Subcutaneous abdominal adipose tissue (tissue), 5 donors: ENCODE results near the gene RFXANK.

Experiments used
- H3K27ac ChIP-seq: one replicate; pipeline ENCODE4 v1.7.0; 2013; ENCODE audit warnings: low read depth, mild to moderate bottlenecking, inconsistent platforms, low read length, moderate library complexity
- H3K27me3 ChIP-seq, 5 donors: one replicate each; pipeline ENCODE4 v1.7.0; 2013; ENCODE audit warnings: low read length in 5 of 5, inconsistent platforms in 1 of 5; ENCODE audit not compliant: control insufficient read depth in 5 of 5, insufficient read depth in 4 of 5
- H3K36me3 ChIP-seq, 5 donors: one replicate each; pipeline ENCODE4 v1.7.0; 2013; ENCODE audit warnings: low read length in 5 of 5; ENCODE audit not compliant: control insufficient read depth in 5 of 5, insufficient read depth in 5 of 5
- H3K4me1 ChIP-seq, 5 donors: one replicate each; pipeline ENCODE4 v1.7.0; 2013; ENCODE audit warnings: low read length in 5 of 5, mild to moderate bottlenecking in 3 of 5, moderate library complexity in 1 of 5; ENCODE audit not compliant: control insufficient read depth in 5 of 5, insufficient read depth in 5 of 5
- H3K4me3 ChIP-seq, 5 donors: one replicate each; pipeline ENCODE4 v1.7.0; 2013; ENCODE audit warnings: low read length in 5 of 5, low read depth in 1 of 5
- H3K9ac ChIP-seq, 5 donors: one replicate each; pipeline ENCODE4 v1.7.0; 2013; ENCODE audit warnings: low read length in 5 of 5, mild to moderate bottlenecking in 4 of 5, moderate library complexity in 3 of 5
- H3K9me3 ChIP-seq, 5 donors: one replicate each; pipeline ENCODE4 v1.7.0; 2013; ENCODE audit warnings: low read length in 5 of 5; ENCODE audit not compliant: control insufficient read depth in 5 of 5
- donor health status: healthy.
- donor health status: healthy.
- donor health status: healthy.
- donor health status: healthy.
- donor health status: healthy.

RFXANK gene

GRCh38 chr19:19205416-19206410, 13.7 kb downstream of the RFXANK start:
- peaks cover 0 to 12% (median 5%) of the 10 kb centered on the region in 5 donors for H3K36me3 ChIP-seq
- H3K4me1 ChIP-seq = peaks cover 3 to 14% (median 11%) of the 10 kb centered on the region in 5 donors
- H3K4me3 ChIP-seq = no peak overlapping the region
- H3K27me3 ChIP-seq = peaks cover 0 to 23% (median 12%) of the 10 kb centered on the region in 5 donors
- H3K9ac ChIP-seq = no peak overlapping the region
- no peak overlapping the region for H3K27ac ChIP-seq
- no peaks in the 10 kb centered on the region for H3K9me3 ChIP-seq

- peaks cover 3 to 14% (median 11%) of the 10 kb centered on the region in 5 donors for H3K4me1 ChIP-seq
- no peaks in the 10 kb centered on the region for H3K9me3 ChIP-seq
- peaks cover 0 to 3% (median 0%) of the 10 kb centered on the region in 5 donors for H3K36me3 ChIP-seq
- H3K4me3 ChIP-seq = no peak overlapping the region
- H3K27me3 ChIP-seq = peaks cover 8 to 31% (median 22%) of the 10 kb centered on the region in 5 donors
- H3K27ac ChIP-seq = no peak overlapping the region
- no peak overlapping the region for H3K9ac ChIP-seq
These were observed 14.9 kb downstream of the RFXANK start for GRCh38 chr19:19206938-19207337.

GRCh38 chr19:19207637-19208572, 15.8 kb downstream of the RFXANK start:
- no peaks in the 10 kb centered on the region for H3K9me3 ChIP-seq
- no peak overlapping the region for H3K27ac ChIP-seq
- peaks cover 17 to 40% (median 29%) of the 10 kb centered on the region in 5 donors for H3K27me3 ChIP-seq
- H3K9ac ChIP-seq = no peak overlapping the region
- no peak overlapping the region for H3K4me3 ChIP-seq
- H3K4me1 ChIP-seq = peaks cover 0 to 5% (median 2%) of the 10 kb centered on the region in 5 donors
- no peaks in the 10 kb centered on the region for H3K36me3 ChIP-seq

DNA sequence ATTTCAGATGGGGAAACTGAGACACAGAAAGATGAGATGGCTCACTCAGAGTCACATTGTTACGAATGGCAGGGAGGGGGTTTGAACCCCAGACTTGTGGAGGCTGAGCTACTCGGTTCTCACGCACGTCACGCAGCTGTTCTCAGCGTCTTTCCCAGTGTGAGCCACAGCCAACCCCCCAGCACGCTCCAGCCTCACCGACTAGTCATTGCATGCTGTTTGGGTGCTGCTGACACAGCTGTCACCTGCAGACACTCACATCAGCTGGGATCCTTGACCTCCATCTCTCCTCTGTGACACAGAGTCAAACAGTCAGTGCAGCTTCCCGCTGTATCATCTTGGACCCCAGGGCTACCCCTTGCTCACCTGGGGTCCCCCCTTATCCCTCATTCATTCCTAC, 17.3 kb downstream of the RFXANK start:
- Histone ChIP-seq H3K36me3 (no peaks in the 10 kb centered on the region), H3K27ac (no peak overlapping the region), H3K9me3 (peaks cover 0 to 2% (median 0%) of the 10 kb centered on the region in 5 donors), H3K4me3 (no peak overlapping the region), H3K27me3 (peaks cover 20 to 54% (median 44%) of the 10 kb centered on the region in 5 donors), H3K9ac (no peak overlapping the region), H3K4me1 (no peaks in the 10 kb centered on the region)

DNA sequence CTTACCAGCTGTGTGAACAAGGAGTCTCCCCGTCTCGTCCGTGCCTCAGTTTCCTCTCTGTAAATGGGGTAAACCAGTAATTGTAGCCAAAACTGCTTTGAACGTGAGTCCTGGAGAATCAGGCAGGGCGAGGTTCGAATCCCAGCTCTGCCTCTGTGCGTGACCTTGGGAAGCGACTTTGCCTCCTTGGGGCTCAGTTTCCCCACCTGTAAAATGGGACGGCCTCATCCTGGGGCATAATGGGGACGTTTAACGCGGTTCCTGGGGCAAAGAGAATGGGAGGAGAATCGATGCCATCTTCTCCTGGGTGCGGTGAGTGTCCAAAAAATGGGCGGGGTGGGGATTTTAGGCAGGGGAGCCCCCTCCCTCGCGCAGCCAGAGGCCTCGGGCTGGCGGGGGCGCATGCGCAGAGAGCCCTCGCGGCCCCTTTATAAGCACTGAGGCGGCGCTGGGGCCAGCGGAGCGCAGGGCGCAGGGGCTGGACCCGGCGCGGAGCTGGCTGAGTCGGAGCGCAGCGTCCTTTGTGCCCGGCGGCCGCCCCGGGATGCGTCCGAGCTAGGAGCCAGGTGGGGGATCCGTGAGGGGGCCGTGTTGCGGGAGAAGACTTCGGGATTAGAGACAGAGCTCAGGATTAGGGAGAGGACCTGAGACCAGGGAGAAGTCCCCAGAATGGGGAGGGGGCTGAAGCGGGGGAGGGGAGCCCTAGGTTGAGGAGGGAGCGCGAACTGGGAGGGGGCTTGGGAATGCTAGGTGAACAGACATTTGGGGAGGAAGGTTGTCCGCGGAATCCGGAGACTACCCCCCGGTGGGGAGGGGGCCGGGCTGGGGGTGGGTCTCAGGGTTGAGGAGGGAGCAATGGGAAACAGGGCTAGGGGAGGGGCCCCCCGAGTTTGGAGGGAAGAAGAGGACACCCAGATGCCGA, 19.7 kb downstream of the RFXANK start, which contains the start of gene NCAN:
Gene NCAN, plus strand, starts transcription at position 460 of the 922 bp plus-strand sequence. CDS start 4,996 bp downstream, outside the sequence.
- Histone ChIP-seq H3K4me1 (no peaks in the 10 kb centered on the region), H3K27me3 (peaks cover 20 to 62% (median 48%) of the 10 kb centered on the region in 5 donors), H3K9me3 (peaks cover 0 to 2% (median 0%) of the 10 kb centered on the region in 5 donors)

GRCh38 chr19:19212916-19213315, 20.9 kb downstream of the RFXANK start:
- Histone ChIP-seq H3K4me3 (no peak overlapping the region), H3K27me3 (peaks cover 20 to 54% (median 40%) of the 10 kb centered on the region in 5 donors), H3K9ac (no peak overlapping the region), H3K27ac (no peak overlapping the region), H3K36me3 (no peaks in the 10 kb centered on the region), H3K4me1 (no peaks in the 10 kb centered on the region), H3K9me3 (peaks cover 0 to 5% (median 2%) of the 10 kb centered on the region in 5 donors)

More for the DNA sequence above, 19.7 kb downstream of the RFXANK start, which contains the start of gene NCAN:
- Histone ChIP-seq H3K9ac (no peak within 1 kb of the TSS), H3K36me3 (no peaks in the 10 kb centered on the region), H3K4me3 (no peak within 1 kb of the TSS), H3K27ac (no peak within 1 kb of the TSS)

- H3K36me3 ChIP-seq = no peaks in the 10 kb centered on the region
- H3K9ac ChIP-seq = no peak overlapping the region
- no peaks in the 10 kb centered on the region for H3K4me1 ChIP-seq
- H3K27me3 ChIP-seq = peaks cover 20 to 54% (median 38%) of the 10 kb centered on the region in 5 donors
- H3K9me3 ChIP-seq = peaks cover 0 to 5% (median 2%) of the 10 kb centered on the region in 5 donors
- no peak overlapping the region for H3K4me3 ChIP-seq
- H3K27ac ChIP-seq = no peak overlapping the region
These were observed 21.5 kb downstream of the RFXANK start for GRCh38 chr19:19213426-19214158.

DNA sequence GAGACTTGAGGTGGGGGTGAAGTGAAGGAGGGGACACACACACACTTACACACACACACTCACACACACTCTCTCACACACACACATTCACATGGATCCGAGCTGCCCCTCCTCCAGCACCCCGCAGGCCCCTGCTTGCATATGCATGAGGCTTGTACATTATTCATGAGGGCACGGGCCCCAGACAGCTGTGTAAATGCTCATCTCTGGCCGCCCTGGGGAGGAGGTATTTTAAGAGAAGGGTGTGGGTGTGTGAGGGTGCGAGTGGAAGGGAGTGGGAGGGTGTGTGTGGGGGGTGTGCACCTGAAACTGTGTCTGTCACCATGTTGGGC, 22.1 kb downstream of the RFXANK start:
- Histone ChIP-seq H3K4me3 (no peak overlapping the region), H3K27me3 (peaks cover 20 to 54% (median 40%) of the 10 kb centered on the region in 5 donors)

More for the DNA sequence above, 22.1 kb downstream of the RFXANK start:
- no peaks in the 10 kb centered on the region for H3K36me3 ChIP-seq
- no peak overlapping the region for H3K27ac ChIP-seq
- H3K4me1 ChIP-seq = no peaks in the 10 kb centered on the region
- H3K9ac ChIP-seq = no peak overlapping the region
- H3K9me3 ChIP-seq = peaks cover 0 to 5% (median 2%) of the 10 kb centered on the region in 5 donors
